AG09319 (cell line): ENCODE results near the gene CLASP1.
"Not testable (repeated sequence)": the region's sequence is repeated elsewhere in the genome, so short reads cannot be mapped to it uniquely, and the experiment has no call there.

Source experiments
- DNase-seq: peaks from one replicate; pipeline ENCODE4 v3.0.0-alpha.2; 2010; ENCODE audit warnings: low read depth; ENCODE audit errors: extremely low read depth
- CTCF ChIP-seq: IDR thresholded peaks from 2 replicates; pipeline ENCODE4 v1.5.1; 2011; ENCODE audit warnings: low read depth, mild to moderate bottlenecking, inconsistent platforms, low read length, moderate library complexity

CLASP1 gene

GRCh38 chr2:121329786-121330185 lies 319.5 kb downstream of the CLASP1 start:
- TF ChIP-seq CTCF = no peak
- no peak for DNase-seq

GRCh38 chr2:121326628-121327027 lies 322.6 kb downstream of the CLASP1 start:
- no peak for TF ChIP-seq CTCF
- DNase-seq = no peak

GRCh38 chr2:121324601-121325000 lies 324.7 kb downstream of the CLASP1 start:
- no peak for DNase-seq
- no peak for TF ChIP-seq CTCF

GRCh38 chr2:121321476-121321875 lies 327.8 kb downstream of the CLASP1 start:
- TF ChIP-seq CTCF = no peak
- DNase-seq = no peak

- no peak for DNase-seq
- TF ChIP-seq CTCF = no peak
Measured at GRCh38 chr2:121319941-121320340, 329.3 kb downstream of the CLASP1 start.

GRCh38 chr2:121316986-121317385 lies 332.3 kb downstream of the CLASP1 start:
- TF ChIP-seq CTCF = no peak
- DNase-seq = no peak

GRCh38 chr2:121313701-121314100 lies 335.6 kb downstream of the CLASP1 start:
- not testable (repeated sequence) for DNase-seq

GRCh38 chr2:121309801-121310200 lies 339.5 kb downstream of the CLASP1 start:
- TF ChIP-seq CTCF = no peak
- DNase-seq = no peak
